HEK293 (cell line): ENCODE results near the gene UBAC2.

Experiments
- CTCF ChIA-PET: fragments of 350-600 bp; formaldehyde crosslinking; extraction: SDS; loops from one replicate; lab custom pipeline; 2021; ENCODE audit warnings: antibody characterized with exemption; lab: Yijun Ruan, JAX
- POLR2A ChIA-PET: fragments of 300-600 bp; formaldehyde crosslinking; extraction: SDS; loops from one replicate; lab custom pipeline; 2020; ENCODE audit warnings: antibody characterized with exemption, inconsistent platforms; lab: Yijun Ruan, JAX
- H3K27ac ChIP-seq: fragments of 200-500 bp; sonication (Bioruptor generic); 2 replicates; pipeline ENCODE4 v1.5.1; 2014; ENCODE audit warnings: low read depth, low read length, control low read depth, inconsistent platforms; ENCODE audit errors: extremely low read depth
- H3K36me3 ChIP-seq, 2 experiments: fragments of 200-500 bp in 1 of 2; sonication (Bioruptor generic) in 1 of 2; 1 replicate in 1 of 2; 2 replicates in 1 of 2; pipeline ENCODE4 v1.5.1; 2014 to 2017; ENCODE audit warnings: inconsistent platforms in 2 of 2, low read length in 2 of 2; ENCODE audit not compliant: control insufficient read depth in 2 of 2, insufficient read depth in 1 of 2
- H3K4me1 ChIP-seq: fragments of 200-500 bp; sonication (Bioruptor generic); 2 replicates; pipeline ENCODE4 v1.5.1; 2014; ENCODE audit warnings: mild to moderate bottlenecking, low read length, inconsistent platforms; ENCODE audit not compliant: control insufficient read depth, insufficient read depth
- H3K4me3 ChIP-seq: 2 replicates; pipeline ENCODE4 v1.5.1; 2011; ENCODE audit warnings: low read depth, mild to moderate bottlenecking, control low read depth, low read length, moderate library complexity
- H3K9me3 ChIP-seq: fragments of 200-500 bp; sonication (Bioruptor generic); 2 replicates; pipeline ENCODE4 v1.5.1; 2014; ENCODE audit warnings: low read depth, low read length, inconsistent platforms; ENCODE audit not compliant: control insufficient read depth, insufficient read depth
- HOXC10 ChIP-seq: sonication (generic); formaldehyde crosslinking; IDR thresholded peaks from 2 replicates; pipeline ENCODE4 v1.8.1; 2023; ENCODE audit warnings: mild to moderate bottlenecking, missing genetic modification reagents
- INSM2 ChIP-seq: fragments of 450-650 bp; formaldehyde crosslinking; IDR thresholded peaks from 2 replicates; pipeline ENCODE4 v1.5.1; 2016; ENCODE audit warnings: missing biosample characterization, missing genetic modification characterization
- KLF16 ChIP-seq: fragments of 450-650 bp; formaldehyde crosslinking; IDR thresholded peaks from 2 replicates; pipeline ENCODE4 v1.5.1; 2017; ENCODE audit warnings: missing biosample characterization, missing genetic modification characterization
- ZBTB44 ChIP-seq: fragments of 450-650 bp; IDR thresholded peaks from 2 replicates; pipeline ENCODE4 v1.5.1; 2018; ENCODE audit warnings: missing biosample characterization, mild to moderate bottlenecking, missing genetic modification characterization
- ZFP41 ChIP-seq: fragments of 450-650 bp; formaldehyde crosslinking; IDR thresholded peaks from 2 replicates; pipeline ENCODE4 v1.5.1; 2016; ENCODE audit warnings: missing biosample characterization, missing genetic modification characterization, borderline replicate concordance
- ZFP69B ChIP-seq: fragments of 450-650 bp; formaldehyde crosslinking; IDR thresholded peaks from 2 replicates; pipeline ENCODE4 v1.5.1; 2016; ENCODE audit warnings: missing biosample characterization, missing genetic modification characterization
- ZNF157 ChIP-seq: fragments of 450-650 bp; formaldehyde crosslinking; IDR thresholded peaks from 2 replicates; pipeline ENCODE4 v1.5.1; 2016; ENCODE audit warnings: missing biosample characterization, missing genetic modification characterization
- ZNF211 ChIP-seq: fragments of 450-650 bp; formaldehyde crosslinking; IDR thresholded peaks from 2 replicates; pipeline ENCODE4 v1.5.1; 2016; ENCODE audit warnings: low read depth, missing biosample characterization, missing genetic modification characterization
- ZNF311 ChIP-seq: fragments of 450-650 bp; formaldehyde crosslinking; IDR thresholded peaks from 2 replicates; pipeline ENCODE4 v1.5.1; 2017; ENCODE audit warnings: missing biosample characterization, missing genetic modification characterization, borderline replicate concordance
- ZNF324 ChIP-seq: fragments of 450-650 bp; formaldehyde crosslinking; IDR thresholded peaks from 2 replicates; pipeline ENCODE4 v1.5.1; 2016; ENCODE audit warnings: missing biosample characterization, missing genetic modification characterization
- ZNF416 ChIP-seq: fragments of 450-650 bp; formaldehyde crosslinking; IDR thresholded peaks from 2 replicates; pipeline ENCODE4 v1.5.1; 2016; ENCODE audit warnings: missing biosample characterization, missing genetic modification characterization
- ZNF423 ChIP-seq: fragments of 450-650 bp; formaldehyde crosslinking; IDR thresholded peaks from 2 replicates; pipeline ENCODE4 v1.5.1; 2016; ENCODE audit warnings: missing biosample characterization, missing genetic modification characterization
- ZNF488 ChIP-seq: fragments of 450-650 bp; formaldehyde crosslinking; IDR thresholded peaks from 2 replicates; pipeline ENCODE4 v1.5.1; 2016; ENCODE audit warnings: missing biosample characterization, missing genetic modification characterization
- ZNF514 ChIP-seq: fragments of 450-650 bp; formaldehyde crosslinking; IDR thresholded peaks from 2 replicates; pipeline ENCODE4 v1.5.1; 2016; ENCODE audit warnings: missing biosample characterization, missing genetic modification characterization
- ZNF529 ChIP-seq: fragments of 450-650 bp; formaldehyde crosslinking; IDR thresholded peaks from 2 replicates; pipeline ENCODE4 v1.5.1; 2017; ENCODE audit warnings: missing genetic modification characterization, missing biosample characterization; ENCODE audit not compliant: insufficient replicate concordance
- ZNF626 ChIP-seq: fragments of 450-650 bp; sonication (Bioruptor Pico); formaldehyde crosslinking; IDR thresholded peaks from 2 replicates; pipeline ENCODE4 v1.5.1; 2018; ENCODE audit warnings: missing biosample characterization, missing genetic modification characterization, inconsistent platforms
- ZNF645 ChIP-seq: fragments of 450-650 bp; formaldehyde crosslinking; IDR thresholded peaks from 2 replicates; pipeline ENCODE4; 2016; ENCODE audit warnings: missing biosample characterization, missing genetic modification characterization
- ZNF677 ChIP-seq: fragments of 450-650 bp; IDR thresholded peaks from 2 replicates; pipeline ENCODE4 v1.5.0; 2018; ENCODE audit warnings: missing biosample characterization, mild to moderate bottlenecking, missing genetic modification characterization, moderate library complexity
- ZNF768 ChIP-seq: fragments of 450-650 bp; formaldehyde crosslinking; IDR thresholded peaks from 2 replicates; pipeline ENCODE4 v1.5.1; 2018; ENCODE audit warnings: missing biosample characterization, mild to moderate bottlenecking, missing genetic modification characterization
- ZSCAN16 ChIP-seq: fragments of 450-650 bp; formaldehyde crosslinking; IDR thresholded peaks from 2 replicates; pipeline ENCODE4 v1.5.1; 2016; ENCODE audit warnings: missing biosample characterization, missing genetic modification characterization
- ZSCAN23 ChIP-seq: fragments of 450-650 bp; formaldehyde crosslinking; IDR thresholded peaks from 2 replicates; pipeline ENCODE4 v1.5.1; 2016; ENCODE audit warnings: missing biosample characterization, missing genetic modification characterization
- TF ChIP-seq, protein P1 (sequence below): fragments of 450-650 bp; formaldehyde crosslinking; IDR thresholded peaks from 2 replicates; pipeline ENCODE4 v1.5.1; 2016; ENCODE audit warnings: missing biosample characterization, missing genetic modification characterization
- TF ChIP-seq, protein P2 (sequence below): fragments of 450-650 bp; formaldehyde crosslinking; IDR thresholded peaks from 2 replicates; pipeline ENCODE4 v1.5.1; 2016; ENCODE audit warnings: missing biosample characterization, missing genetic modification characterization

Gene UBAC2

DNA sequence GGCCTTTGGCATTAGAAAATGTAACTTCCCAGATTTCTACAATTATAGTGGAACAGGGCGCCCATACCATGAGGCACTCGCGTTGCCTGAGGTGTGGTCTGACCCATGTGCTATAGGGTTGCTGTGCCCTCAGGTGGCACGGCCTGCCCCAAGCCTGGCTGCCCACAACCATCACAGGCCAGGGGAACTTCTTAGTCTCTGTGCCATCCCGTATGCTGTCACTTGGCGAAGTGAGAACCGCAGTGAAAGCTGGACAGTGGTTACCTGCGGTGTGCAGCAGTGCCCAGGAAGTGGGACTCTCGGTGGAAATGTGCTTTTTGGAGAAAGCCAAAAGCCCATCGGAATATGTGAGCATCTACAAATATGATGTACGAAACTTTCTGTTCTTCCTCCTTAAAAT lies 194.8 kb downstream of the UBAC2 start:
- no peaks in the 10 kb centered on the region for H3K36me3 ChIP-seq
- TF ChIP-seq ZNF416 (tag by site-specific recombination) = no peak
- no peak for TF ChIP-seq KLF16 (tag by site-specific recombination)
- TF ChIP-seq ZFP41 (tag by site-specific recombination) = no peak
- no peak for TF ChIP-seq ZSCAN23 (tag by site-specific recombination)
- TF ChIP-seq ZBTB44 (tag by site-specific recombination) = no peak
- TF ChIP-seq HOXC10 (CRISPR knock-in tag) = no peak
- TF ChIP-seq ZNF211 (tag by site-specific recombination) = no peak
- TF ChIP-seq, protein P1, sequence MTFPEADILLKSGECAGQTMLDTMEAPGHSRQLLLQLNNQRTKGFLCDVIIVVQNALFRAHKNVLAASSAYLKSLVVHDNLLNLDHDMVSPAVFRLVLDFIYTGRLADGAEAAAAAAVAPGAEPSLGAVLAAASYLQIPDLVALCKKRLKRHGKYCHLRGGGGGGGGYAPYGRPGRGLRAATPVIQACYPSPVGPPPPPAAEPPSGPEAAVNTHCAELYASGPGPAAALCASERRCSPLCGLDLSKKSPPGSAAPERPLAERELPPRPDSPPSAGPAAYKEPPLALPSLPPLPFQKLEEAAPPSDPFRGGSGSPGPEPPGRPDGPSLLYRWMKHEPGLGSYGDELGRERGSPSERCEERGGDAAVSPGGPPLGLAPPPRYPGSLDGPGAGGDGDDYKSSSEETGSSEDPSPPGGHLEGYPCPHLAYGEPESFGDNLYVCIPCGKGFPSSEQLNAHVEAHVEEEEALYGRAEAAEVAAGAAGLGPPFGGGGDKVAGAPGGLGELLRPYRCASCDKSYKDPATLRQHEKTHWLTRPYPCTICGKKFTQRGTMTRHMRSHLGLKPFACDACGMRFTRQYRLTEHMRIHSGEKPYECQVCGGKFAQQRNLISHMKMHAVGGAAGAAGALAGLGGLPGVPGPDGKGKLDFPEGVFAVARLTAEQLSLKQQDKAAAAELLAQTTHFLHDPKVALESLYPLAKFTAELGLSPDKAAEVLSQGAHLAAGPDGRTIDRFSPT = no peak
- TF ChIP-seq ZNF514 (tag by site-specific recombination) = no peak
- TF ChIP-seq ZNF311 (tag by site-specific recombination) = no peak
- TF ChIP-seq ZSCAN16 (tag by site-specific recombination) = no peak
- TF ChIP-seq ZNF645 (tag by site-specific recombination) = no peak
- TF ChIP-seq INSM2 (tag by site-specific recombination) = no peak
- TF ChIP-seq ZNF157 (tag by site-specific recombination) = no peak
- no peak overlapping the region for H3K4me3 ChIP-seq
- H3K4me1 ChIP-seq = no peaks in the 10 kb centered on the region
- no peaks in the 10 kb centered on the region for H3K9me3 ChIP-seq
- ChIA-PET POLR2A (no interaction called here), CTCF (interaction anchor here (0.6 to 0.8 kb wide), 2 partner anchors 41 to 219 kb away, joined by 3 to 7 read pairs; no protein-coding TSS in a partner anchor)
- no peak overlapping the region for H3K27ac ChIP-seq

DNA sequence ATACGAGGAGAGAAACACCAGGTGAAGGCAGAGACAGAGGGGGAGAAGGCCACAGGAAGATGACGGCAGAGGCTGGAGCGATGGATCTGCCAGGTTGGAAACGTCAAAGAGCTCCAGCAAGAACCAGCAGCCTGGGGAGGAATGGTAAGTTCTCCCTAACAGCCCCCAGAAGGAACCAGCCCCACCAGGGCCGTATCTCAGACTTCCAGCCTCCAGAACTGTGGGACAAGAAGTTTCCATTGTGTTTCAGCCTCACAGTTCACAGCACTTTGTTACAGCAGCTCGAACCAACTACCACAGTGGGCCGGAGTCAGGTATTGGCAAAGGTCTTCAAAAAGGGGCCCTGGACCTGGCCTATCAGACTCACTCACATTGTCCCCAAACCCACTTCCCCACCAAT lies 195.8 kb downstream of the UBAC2 start:
- Histone ChIP-seq H3K4me3 (no peak overlapping the region), H3K27ac (no peak overlapping the region), H3K4me1 (no peaks in the 10 kb centered on the region), H3K36me3 (no peaks in the 10 kb centered on the region), H3K9me3 (no peaks in the 10 kb centered on the region)
- CTCF ChIA-PET = interaction anchor here (1.2 kb wide), 1 partner anchor 9 kb away, joined by 3 read pairs; no protein-coding TSS in a partner anchor
- POLR2A ChIA-PET = no interaction called here
- no peak for TF ChIP-seq ZFP69B (tag by site-specific recombination)
- no peak for TF ChIP-seq ZNF529 (tag by site-specific recombination)
- TF ChIP-seq KLF16 (tag by site-specific recombination) = no peak
- no peak for TF ChIP-seq ZNF768 (tag by site-specific recombination)
- no peak for TF ChIP-seq ZNF677 (tag by site-specific recombination)
- TF ChIP-seq ZNF423 = no peak
- TF ChIP-seq ZNF488 = no peak
- TF ChIP-seq ZNF626 (tag by site-specific recombination) = no peak
- TF ChIP-seq, protein P2, sequence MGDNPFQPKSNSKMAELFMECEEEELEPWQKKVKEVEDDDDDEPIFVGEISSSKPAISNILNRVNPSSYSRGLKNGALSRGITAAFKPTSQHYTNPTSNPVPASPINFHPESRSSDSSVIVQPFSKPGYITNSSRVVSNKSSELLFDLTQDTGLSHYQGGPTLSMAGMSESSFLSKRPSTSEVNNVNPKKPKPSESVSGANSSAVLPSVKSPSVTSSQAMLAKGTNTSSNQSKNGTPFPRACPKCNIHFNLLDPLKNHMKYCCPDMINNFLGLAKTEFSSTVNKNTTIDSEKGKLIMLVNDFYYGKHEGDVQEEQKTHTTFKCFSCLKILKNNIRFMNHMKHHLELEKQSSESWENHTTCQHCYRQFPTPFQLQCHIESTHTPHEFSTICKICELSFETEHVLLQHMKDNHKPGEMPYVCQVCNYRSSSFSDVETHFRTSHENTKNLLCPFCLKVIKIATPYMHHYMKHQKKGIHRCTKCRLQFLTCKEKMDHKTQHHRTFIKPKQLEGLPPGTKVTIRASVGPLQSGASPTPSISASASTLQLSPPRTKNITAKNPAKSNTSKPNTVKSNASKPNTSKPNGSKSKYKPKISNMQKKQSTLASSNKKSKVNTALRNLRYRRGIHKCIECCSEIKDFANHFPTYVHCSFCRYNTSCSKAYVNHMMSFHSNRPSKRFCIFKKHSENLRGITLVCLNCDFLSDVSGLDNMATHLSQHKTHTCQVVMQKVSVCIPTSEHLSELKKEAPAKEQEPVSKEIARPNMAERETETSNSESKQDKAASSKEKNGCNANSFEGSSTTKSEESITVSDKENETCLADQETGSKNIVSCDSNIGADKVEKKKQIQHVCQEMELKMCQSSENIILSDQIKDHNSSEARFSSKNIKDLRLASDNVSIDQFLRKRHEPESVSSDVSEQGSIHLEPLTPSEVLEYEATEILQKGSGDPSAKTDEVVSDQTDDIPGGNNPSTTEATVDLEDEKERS = no peak
- TF ChIP-seq ZNF324 (tag by site-specific recombination) = no peak
